GM12891 (cell line): ENCODE measurements around the gene ITFG2.

Source experiments
- POLR2A ChIP-seq: IDR thresholded peaks from 2 replicates; pipeline ENCODE4 v1.6.1; 2011; ENCODE audit warnings: low read depth, low read length, control low read depth
- POLR2AphosphoS5 ChIP-seq: IDR thresholded peaks from 2 replicates; pipeline ENCODE4 v1.6.1; 2011; ENCODE audit warnings: low read depth, low read length, control low read depth

DNA sequence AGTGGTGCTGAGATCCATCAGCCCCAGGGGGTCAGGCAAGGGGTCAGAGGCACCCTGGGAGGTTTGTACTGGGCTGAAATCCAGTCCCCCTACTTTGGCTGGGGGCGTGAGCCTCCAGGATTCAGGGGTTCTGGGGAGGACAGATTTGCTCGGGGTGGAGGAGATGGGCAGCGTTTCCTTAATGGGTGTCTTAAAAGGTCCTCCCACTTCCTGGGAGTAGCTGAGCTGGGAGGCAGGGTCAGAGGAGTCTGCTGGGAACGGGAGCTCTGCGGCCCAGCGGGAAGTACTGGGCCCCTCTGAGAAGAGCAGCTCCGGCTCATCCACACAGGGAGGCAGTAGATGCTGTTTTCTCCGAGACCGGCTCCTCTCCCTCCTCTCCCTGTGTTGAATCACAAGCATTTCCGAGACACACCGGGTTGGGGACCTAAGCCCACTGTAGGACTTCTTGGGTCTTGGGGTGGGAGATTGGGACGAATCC, 46.5 kb downstream of the ITFG2 start:
- no peak for TF ChIP-seq POLR2A
- TF ChIP-seq POLR2AphosphoS5 = no peak
